ENCODE data around the gene ERGIC1.
"Not testable (repeated sequence)": the region's sequence is repeated elsewhere in the genome, so short reads cannot be mapped to it uniquely, and the experiment has no call there.

ERGIC1 gene

DNA sequence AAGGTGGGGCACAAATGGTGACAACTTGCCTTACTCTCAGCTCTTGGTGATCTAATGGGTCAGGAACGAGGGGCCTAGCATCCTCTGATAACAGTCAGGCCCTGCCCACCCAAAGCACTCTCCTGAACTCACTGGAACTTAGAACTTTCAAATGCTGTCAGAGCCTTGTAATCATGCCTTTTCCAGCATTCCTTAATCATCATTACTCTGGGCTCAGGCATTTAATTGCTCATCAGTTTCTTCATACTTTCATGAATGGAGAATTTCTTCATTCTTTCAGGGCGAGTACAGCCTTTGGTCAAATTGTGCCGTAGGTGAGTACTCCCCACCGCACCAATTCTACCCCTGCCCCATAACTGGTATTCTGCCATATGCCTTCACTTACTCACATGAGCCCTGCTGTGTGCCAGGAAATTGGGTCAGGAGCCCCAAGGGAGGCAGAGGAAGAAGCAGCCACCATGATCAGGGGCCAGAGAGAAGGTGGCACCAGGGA, 32.8 kb upstream of the ERGIC1 start:
- DNase-seq = no peak

- DNase-seq = no peak
These were observed 31.9 kb upstream of the ERGIC1 start for GRCh38 chr5:172802112-172802511.

DNA sequence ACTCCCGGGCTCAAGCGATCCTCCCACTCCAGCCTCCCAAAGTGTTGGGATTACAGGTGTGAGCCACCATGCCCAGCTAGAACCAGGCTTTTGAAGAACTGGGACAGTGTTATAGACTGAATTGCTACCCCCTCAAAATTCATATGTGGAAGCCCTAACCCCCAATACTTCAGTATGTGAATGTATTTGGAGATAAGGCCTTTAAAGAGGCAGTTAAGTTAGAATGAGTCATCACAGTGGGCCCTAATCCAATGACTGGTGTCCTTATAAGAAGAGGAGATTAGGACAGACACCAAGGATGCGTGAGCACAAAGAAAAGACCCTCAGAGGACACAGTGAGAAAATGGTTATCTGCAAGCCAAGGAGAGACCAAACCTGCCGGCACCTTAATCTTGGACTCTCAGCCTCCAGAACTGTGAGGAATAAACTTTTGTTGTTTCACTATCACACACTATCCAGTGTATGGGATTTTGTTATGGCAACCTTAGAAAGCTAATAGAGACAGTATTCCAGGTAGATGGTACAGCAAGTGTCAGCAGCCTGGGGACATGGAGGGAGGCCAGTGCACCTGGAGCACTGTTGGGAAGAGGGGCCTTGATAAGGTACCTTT, 31.4 kb upstream of the ERGIC1 start:
- DNase-seq = no peak

DNA sequence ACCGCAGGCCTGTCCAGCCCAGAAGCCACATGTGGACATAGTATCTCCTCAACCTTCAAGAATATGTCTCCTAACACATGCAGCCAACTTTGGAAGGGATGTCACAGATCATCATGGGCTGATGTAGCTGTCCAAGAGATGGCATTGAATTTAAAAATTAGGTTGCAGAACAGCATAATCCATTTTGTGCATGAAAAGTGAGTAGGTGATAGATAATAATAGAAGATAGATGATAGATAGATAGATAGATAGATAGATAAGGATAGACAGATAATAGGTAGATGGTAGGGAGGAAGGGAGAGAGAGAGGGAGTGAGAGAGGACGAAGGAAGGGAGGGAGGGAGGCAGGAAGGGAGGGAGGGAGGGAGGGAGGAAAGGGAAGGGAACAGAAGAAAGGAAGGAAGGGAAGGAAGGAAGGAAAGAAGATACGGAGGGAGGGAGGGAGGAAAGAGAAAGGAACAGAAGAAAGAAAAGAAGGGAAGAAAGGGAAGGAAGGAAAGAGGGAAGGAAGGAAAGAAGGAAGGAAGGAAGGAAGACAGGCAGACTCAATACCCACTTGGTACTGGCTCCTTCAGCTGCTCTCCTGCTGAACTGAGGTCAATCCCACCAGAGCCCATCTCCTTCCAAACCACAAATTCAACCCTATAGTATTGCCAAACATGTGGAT, 28.9 kb upstream of the ERGIC1 start:
- DNase-seq = no peak

- DNase-seq = no peak
These were observed 28.3 kb upstream of the ERGIC1 start for GRCh38 chr5:172805736-172806255.

GRCh38 chr5:172806897-172807672, 27.0 kb upstream of the ERGIC1 start:
- peak; percentile 69 for DNase-seq

DNA sequence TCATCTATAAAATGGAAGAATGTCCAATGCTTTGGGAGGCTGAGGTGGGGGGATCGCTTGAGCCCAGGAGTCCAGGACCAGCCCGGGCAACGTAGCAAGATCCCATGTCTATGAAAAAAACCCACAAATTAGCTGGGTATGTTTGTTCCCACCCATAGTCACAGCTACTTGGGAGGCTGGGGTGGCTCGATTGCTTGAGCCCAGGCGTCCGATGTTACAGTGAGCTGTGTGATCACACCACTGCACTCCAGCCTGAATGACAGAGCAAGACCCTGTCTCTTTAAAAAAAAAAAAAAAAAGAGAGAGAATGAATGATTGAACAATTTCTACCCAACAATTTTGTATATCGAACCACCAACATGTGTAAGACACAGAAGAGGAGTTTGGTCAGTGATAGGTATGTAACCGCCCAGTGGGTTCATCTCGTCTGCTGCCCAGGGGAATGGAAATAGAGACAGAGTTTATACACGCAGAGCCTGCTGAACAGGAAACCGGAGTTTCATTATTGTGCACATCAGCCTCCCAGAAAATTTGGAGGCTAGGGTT, 26.2 kb upstream of the ERGIC1 start:
- DNase-seq = no peak

GRCh38 chr5:172809774-172810173, 24.3 kb upstream of the ERGIC1 start:
- DNase-seq = no peak

- DNase-seq = not testable (repeated sequence)
These were observed 23.1 kb upstream of the ERGIC1 start for GRCh38 chr5:172810996-172811395.

- DNase-seq = no peak
These were observed 18.4 kb upstream of the ERGIC1 start for GRCh38 chr5:172815631-172816030.

DNA sequence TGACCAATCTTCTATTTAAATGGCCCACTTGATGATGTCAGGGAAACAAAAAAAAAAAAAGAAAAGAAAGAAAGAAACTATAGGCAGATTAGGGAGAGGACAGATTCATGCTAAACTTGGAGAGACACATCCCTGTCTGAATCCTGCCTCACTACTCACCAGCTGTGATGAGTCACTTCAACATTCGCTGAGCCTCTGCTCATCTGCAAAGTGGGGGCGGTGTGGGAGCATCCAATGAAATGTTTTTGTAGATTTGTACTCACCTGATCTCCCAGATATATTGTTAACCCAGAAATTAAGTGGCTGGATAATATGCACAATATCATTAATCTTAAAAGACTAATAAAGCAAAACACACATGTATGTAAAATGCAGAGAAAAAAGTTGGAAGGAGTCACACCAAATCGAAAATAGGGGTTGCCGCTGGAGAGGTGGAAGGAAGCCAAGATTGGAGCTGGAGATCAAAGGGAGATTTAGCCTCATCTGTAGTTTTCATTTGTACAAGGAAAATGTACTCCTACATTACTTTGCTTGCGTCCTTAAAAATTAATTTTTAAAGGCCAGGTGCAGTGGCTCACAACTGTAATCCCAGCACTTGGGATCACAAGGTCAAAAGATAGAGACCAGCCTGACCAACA, 17.0 kb upstream of the ERGIC1 start:
- DNase-seq = no peak

GRCh38 chr5:172817664-172818063, 16.4 kb upstream of the ERGIC1 start:
- no peak for DNase-seq

- DNase-seq = no peak
These were observed 16.0 kb upstream of the ERGIC1 start for GRCh38 chr5:172818081-172818480.

DNA sequence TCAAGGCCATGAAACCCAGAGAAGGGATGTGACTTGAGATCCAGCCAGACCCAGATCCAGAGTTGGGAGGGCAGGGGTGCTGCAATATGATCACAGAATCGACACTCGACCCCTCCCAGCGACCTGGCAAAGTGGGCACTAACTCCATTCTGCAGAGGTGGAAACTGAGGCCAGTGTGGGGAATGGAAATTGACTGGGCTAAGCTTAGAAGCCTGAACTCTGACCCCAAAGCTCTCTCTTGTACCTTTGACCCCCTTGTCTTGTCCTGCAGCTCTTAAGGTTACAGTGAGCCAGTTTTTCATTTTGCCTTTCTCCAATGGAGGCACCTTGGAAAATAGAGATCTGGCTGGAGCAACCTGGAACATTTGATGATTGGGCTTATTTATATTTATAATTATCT, 14.5 kb upstream of the ERGIC1 start:
- no peak for DNase-seq

GRCh38 chr5:172820046-172820767, 13.8 kb upstream of the ERGIC1 start:
- no peak for DNase-seq

DNA sequence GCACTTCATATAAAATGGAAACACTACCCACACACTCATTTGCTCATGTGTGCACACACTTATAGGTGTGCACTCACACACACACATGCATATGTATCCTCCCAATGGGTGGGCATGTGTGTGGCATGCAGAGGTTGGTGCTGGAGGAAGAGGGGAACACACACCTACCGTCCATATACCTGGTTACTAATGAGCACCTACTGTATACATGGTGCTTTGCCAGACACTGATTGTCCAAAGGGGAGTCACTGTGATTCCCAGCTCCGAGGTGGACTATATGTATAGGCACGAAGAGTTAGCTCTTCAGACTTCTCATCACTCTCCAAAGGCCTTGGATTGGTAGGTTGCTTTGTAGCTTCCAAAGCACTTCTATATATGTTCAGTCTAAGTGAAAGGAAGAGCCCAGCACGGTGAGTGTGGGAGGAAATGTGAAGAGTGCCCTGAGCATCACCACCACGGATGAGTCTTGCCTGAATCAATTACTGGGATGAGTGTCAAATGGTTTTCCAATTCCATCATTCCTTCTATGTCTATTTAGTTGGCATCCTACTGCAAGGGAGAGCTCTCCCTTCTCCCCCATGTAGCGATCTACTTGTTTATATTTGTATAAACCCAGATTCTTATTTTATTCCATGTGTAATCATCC, 12.6 kb upstream of the ERGIC1 start:
- DNase-seq = no peak

DNA sequence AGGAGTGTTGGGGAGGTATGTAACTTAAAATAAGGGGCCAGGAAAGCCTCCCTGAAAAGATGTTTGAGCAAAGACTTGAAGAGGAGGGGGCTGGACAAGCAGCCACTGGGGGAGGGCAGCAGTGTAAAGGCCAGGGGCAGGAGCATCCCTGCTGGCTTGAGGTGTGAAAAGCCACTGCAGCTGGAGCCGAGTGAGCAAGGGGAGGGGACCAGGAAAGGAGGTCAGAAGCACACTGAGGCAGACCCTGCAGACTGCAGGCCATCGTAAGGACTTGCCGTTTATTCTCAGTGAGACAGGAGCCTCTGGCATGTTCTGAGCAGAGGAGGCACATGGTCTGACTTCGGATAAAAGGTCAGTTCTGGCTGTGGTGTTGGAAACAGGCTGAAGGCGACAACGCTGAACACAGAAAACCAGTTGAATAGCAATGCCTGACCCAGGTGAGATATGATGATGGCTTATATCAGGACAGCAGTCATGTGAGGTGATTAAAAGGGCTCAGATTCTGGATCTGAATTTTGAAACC, 10.2 kb upstream of the ERGIC1 start:
- no peak for DNase-seq

DNA sequence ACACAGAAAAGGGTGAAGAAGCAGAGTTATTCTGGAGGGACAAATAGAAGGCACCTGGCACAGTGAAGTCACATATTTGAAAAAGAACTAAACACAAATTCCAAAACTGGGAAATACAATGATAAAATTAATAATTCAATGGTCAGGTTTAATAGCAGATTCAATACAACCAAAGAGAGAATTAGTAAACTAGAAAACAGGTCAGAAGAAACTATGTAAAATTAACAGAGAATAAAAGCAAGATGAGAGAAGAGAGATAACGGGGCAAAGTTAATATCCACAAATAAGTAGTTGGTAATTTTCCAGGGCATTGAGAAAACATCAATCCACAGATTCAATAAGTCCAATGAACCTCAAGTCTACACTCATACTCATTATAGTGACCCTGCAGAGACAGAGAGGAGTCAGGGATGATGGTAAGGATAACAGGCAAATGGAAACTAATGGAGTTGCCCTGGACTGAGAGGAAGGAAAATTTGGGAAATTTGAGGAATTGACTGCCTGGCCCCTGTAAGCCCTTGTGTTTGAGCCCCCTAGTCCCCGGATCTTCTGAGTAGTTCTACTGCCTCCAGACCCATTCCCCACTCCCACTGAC, 8.3 kb upstream of the ERGIC1 start:
- DNase-seq = no peak

GRCh38 chr5:172827841-172828240, 6.2 kb upstream of the ERGIC1 start:
- no peak for DNase-seq

- no peak for DNase-seq
These were observed 5.1 kb upstream of the ERGIC1 start for GRCh38 chr5:172828911-172829431.

All from central memory CD4-positive, alpha-beta T cell (primary cell).